GM18909 (cell line): ENCODE data around the gene PLA2G6.
"Not testable (repeated sequence)": the region's sequence is repeated elsewhere in the genome, so short reads cannot be mapped to it uniquely, and the experiment has no call there.

Experiments used
- ATAC-seq: cut with Tn5 transposase; IDR thresholded peaks from one replicate; pipeline ENCODE4 v1.9.1; 2021; ENCODE audit warnings: mild to moderate bottlenecking; ENCODE audit not compliant: unreplicated experiment, poor library complexity

PLA2G6 gene

GRCh38 chr22:38139901-38140300 is 41.7 kb downstream of the PLA2G6 start:
- ATAC-seq = no peak

GRCh38 chr22:38138961-38139360 is 42.7 kb downstream of the PLA2G6 start:
- no peak for ATAC-seq

DNA sequence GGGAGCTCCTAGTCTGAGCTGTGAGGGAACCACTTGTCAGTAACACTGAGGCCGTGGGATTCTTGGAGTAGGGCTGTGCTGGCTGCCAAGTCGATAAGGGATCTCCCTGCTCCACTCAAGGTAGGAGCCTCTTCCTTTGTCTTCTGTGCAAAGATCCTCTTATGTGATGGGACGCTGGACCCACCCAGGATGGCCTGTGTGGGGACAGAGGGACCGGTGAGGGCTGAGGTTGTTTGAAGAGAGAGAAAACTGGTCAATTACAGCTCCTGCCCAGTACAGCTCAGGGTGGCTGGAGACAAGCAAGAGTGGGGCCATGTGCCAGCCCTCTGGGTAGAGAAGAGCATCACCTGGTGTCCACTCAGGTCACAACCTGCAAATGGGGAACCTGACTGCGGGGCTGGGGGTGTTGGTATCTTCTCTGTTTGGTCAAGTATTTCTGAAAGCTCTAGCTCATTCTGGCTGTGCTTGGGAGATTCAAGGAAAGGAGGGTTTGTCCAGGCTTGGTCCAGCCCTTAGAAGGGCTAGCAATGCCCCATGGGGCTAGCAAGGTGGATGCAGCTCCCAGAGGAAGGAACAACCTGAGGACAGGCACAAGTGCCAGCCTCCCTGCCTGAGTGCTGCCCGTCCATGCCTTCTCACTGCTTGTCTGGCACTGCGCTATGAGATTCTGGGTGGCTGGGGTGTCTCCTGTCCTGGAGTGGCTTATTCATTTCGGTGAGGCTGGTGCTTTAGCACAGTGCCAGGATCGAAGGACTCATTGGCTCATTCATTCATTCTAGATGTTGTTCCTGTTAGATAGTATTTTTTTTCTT is 43.5 kb downstream of the PLA2G6 start:
- no peak for ATAC-seq

- no peak for ATAC-seq
Measured at GRCh38 chr22:38136607-38137006, 45.0 kb downstream of the PLA2G6 start.

DNA sequence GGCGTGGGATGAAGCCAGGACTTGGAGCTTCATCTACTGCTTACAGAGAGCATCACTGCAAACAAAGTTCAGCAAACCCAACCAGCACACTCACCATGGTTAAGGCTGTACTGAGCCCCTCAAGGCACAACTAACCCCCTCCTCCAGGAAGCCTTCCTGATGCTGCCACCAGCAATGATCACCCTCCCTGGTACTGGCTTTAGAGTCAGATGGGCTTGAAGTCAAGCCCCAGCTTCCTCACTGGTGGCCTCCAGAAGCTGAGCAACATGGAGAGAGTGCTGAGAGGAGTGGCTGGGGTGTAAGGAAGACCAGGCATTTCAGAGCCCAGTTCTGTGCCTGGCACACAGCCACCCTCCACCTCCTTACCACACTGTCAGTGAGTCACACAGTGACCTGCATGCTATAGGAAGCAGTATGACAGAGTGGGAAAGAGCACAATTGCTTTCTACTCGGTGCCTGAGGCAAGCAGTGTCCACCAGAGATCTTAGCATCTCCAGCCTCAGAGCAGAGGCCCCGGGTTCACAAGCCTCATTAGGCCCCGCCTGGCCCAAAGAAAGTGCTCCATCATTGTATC is 46.4 kb downstream of the PLA2G6 start:
- ATAC-seq = no peak

DNA sequence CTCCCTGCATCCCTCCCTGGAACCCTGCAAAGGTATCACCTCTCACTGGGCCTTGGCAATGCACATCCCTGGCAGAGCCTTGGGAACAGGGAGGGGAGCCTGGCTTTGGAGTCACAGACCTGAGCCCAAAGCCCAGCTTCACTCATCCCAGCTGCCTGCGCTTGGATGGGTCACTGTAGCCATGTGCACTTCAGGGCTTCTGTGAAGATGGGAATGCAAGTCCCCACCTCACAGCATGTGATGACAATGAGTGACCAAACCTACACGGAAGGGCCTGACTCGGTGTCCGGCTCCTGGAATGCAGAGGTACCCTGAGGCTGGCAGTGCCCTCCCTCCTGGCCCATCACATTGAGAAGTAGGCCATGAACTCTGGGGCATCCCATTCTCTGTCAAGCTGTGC is 48.3 kb downstream of the PLA2G6 start:
- no peak for ATAC-seq

DNA sequence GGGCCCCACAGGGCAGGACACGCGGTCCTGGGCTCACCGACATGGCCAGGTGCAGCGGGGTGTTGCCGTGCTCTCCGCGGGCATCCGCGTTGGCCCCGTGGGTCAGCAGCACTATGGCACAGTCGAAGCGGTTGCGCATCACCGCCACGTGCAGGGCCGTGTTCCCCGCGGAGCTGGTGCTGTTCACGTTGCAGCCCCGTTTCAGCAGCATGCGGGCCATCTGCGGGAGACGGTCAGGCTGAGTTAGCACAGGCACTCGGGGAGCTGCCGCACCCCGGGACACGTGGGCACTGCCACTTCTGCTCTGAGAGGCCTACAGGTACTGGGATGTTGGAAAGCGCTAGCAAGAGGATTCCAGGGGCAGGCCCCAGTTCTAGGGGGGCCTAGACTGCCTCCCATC is 48.8 kb downstream of the PLA2G6 start:
- no peak for ATAC-seq

DNA sequence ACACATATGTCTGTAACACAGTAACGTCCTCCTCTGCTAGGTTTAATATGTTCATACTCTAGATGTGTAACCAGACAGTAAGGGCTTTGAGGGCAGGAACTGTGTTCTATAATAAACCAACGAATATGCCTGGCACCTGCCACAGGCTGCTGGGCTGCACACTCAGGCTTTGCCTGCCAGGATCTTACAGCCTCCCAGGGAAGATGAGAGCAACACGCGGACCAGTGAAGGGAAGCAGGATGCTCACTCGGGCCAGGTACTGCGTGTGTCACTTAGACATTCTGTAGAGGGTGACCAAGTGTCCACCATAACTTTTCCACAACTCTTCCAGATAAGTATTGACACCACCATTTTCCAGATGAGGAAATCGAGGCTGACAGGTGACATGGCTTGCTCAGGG is 49.5 kb downstream of the PLA2G6 start:
- ATAC-seq = no peak

DNA sequence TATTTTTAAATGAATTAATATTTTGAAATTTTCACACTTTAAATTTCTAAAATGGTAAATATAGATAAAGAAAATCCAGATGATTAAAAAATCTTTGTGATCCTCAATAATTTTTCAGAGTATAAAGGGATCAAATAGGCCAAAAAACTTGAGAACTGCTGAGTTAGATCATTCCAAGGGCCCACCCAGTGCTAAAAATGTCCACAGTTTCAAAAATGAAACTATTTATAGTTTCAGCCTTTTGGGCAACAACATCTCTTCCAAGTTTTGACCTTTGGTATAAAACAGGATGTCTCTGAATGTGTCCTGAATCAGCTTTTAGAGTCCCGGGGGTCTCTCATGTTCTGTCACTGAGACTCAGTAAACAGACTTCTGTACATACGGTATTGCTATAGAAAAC is 50.2 kb downstream of the PLA2G6 start:
- no peak for ATAC-seq

GRCh38 chr22:38129856-38130255 is 51.8 kb downstream of the PLA2G6 start:
- no peak for ATAC-seq

DNA sequence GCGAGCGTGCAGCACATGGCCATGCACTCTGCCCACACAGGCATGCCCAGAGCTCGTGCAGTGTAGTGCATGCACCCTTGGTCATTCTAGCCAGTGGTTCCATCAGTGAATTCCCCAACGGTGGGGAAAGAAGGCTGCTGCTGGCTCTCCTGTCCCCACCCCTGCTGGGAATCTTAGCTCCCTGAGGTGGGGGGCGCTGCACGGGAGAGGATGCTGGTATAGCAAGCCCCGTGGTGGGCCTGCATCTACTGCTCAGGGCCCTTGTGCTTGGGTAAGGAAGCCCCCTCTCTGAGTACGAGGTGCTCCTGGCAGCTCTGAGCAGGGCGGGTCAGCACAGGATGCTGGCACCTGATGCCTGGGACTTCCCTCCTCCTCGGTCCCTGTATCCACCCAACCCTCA is 52.6 kb downstream of the PLA2G6 start:
- no peak for ATAC-seq

- no peak for ATAC-seq
Measured at GRCh38 chr22:38127869-38128268, 53.8 kb downstream of the PLA2G6 start.

DNA sequence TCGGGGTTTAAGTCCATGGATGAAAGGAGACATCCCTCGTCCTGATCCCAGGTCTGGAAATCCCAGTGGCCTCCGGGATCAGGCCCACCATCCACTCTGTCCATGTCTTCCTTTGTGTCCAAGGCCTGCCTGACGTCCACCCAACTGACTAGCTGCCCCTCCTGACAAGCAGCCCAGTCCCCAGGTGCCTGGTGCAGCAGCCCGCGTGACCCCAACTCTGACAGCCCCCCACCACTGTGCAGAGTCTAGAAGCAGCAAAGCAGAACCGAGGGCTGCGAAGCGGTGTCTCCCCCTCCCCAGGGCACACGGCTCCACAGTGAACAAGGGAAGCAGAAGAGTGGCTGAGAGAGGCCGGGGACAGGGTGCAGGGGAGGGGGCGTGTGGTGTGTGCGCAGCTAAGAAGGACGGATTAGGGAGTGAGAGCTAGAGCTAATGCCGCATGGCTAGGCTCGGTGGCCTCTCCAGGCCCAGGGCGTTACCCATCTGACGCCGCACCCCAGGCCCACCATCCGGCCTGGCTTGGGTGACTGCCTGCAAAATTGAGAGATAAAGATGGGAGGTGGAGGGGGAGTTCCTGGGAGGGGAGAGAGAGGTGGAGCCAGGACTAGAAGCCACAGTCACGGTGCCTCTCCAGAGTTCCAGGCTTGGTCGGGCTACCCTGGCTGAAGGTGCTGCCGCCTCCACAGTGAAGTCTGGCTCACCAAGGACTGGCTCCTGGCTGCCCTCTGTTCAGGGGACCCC is 54.5 kb downstream of the PLA2G6 start:
- ATAC-seq = no peak

- ATAC-seq = no peak
Measured at GRCh38 chr22:38125751-38126201, 55.9 kb downstream of the PLA2G6 start.

DNA sequence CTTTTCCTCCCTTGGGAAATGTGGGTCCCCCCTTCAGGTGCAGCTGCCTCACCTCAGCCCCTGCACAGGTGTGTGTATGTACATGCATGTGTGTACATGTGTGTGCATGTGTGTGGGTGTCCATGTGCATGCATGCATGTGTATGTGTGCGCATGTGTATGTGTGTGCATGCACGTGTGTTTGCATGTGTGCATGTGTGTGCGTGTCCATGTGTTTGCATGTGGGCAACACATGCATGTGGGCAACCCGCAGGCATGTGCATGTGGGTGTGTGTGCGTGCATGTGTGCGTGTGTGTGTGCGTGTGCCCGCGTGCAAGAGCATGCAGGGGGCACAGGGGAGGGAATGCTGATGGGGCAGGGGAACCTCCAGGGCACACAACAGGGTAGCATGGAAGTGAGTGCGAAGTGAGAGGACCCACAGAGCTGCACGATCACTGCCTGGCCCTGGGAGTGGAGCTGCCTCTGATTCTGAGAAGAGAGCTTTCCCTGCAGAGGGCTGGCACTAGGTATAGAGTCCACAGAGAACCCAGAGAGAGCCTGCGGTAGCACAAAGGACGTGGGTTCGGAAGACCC is 56.5 kb downstream of the PLA2G6 start:
- ATAC-seq = no peak

DNA sequence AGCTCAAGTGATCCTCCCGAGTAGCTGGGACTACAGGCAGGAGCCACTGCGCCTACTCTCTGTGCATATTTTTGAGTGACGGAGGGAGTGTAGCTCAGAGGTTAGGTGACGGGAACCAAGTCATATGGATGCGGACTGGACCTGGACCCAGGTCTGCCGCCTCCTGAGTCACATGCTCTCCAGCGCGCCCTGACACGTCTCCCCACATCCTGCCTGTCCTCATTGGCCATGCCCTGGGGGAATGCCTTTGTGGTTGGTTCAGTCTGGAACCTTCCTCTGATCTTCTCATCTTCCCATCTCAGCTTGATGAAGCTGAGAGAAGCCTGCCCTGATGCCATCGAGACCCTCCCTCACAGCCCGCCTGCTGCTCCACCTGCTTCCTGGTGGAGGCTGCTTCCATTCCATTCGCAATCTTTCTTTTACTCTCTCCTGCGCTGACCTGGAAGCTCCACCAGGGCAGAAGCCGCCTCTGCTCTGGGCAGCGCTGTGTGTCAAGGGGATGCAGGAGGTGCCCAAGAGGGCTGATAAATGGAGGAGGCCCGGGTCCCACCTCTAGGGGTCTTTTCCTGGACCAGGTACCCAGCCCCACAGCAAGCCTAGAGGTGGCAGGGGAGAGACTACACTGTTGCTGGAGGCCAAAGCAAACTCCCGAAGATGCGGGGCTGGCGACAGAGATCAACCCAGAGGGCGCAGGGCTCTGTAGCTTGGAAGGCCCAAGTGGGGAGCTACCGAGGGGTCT is 57.2 kb downstream of the PLA2G6 start:
- no peak for ATAC-seq

GRCh38 chr22:38122616-38123015 is 59.0 kb downstream of the PLA2G6 start:
- no peak for ATAC-seq

GRCh38 chr22:38120359-38121110 is 61.1 kb downstream of the PLA2G6 start:
- ATAC-seq = no peak

- not testable (repeated sequence) for ATAC-seq
Measured at GRCh38 chr22:38118747-38119146, 62.9 kb downstream of the PLA2G6 start.

DNA sequence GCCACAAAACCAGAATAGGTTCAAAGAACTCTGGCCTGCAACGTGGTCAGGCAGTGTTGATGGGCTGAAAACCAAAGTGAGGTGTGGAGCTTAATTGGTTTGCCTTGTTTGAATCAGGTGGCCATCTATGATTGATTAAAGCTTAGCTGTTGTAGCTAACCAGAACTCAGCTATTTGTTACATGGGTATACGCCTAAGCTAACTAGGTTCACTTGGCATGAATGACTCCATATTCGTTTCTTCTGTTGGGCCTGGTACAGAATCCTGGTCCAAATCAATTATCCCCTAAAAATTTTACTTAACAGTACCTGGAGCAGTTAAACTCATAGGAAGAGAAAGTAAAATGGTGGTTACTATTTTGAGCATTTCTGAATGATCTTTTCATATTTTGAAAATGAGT is 63.4 kb downstream of the PLA2G6 start:
- no peak for ATAC-seq
